Kidney epithelial cell (primary cell): ENCODE data around the gene SRMS. TPM values are rescaled to one million over a fixed set of nuclear protein-coding genes. Genes with fewer than 3 reads are reported as not detected.
A peak's percentile ranks its signal among the peaks of the same experiment; 100 is the strongest.

Source experiments
- DNase-seq: peaks from one replicate; pipeline ENCODE4 v3.0.0-alpha.2; 2010; ENCODE audit warnings: low read depth
- H3K27me3 ChIP-seq: 2 replicates; pipeline ENCODE4 v1.6.0; 2011; ENCODE audit warnings: low read length; ENCODE audit not compliant: control insufficient read depth, insufficient read depth
- H3K36me3 ChIP-seq: 2 replicates; pipeline ENCODE4 v1.5.1; 2011; ENCODE audit warnings: low read length; ENCODE audit not compliant: control insufficient read depth, insufficient read depth
- H3K4me3 ChIP-seq: 2 replicates; pipeline ENCODE4 v1.5.1; 2011; ENCODE audit warnings: low read depth, mild to moderate bottlenecking, control low read depth, low read length
- CTCF ChIP-seq: IDR thresholded peaks from 2 replicates; pipeline ENCODE4 v1.5.1; 2011; ENCODE audit warnings: mild to moderate bottlenecking, moderate library complexity, low read length, control low read depth, inconsistent platforms; ENCODE audit not compliant: insufficient read depth, poor library complexity, severe bottlenecking
- total RNA-seq: library from RNA; depleted of rRNA; stranded (reverse); fragments of >200 nt; gene quantifications from 2 replicates; pipeline ENCODE4 v1.2.3, GENCODE V29; 2015

SRMS gene
- total RNA-seq, 1 donor from 2014 or later = not detected

DNA sequence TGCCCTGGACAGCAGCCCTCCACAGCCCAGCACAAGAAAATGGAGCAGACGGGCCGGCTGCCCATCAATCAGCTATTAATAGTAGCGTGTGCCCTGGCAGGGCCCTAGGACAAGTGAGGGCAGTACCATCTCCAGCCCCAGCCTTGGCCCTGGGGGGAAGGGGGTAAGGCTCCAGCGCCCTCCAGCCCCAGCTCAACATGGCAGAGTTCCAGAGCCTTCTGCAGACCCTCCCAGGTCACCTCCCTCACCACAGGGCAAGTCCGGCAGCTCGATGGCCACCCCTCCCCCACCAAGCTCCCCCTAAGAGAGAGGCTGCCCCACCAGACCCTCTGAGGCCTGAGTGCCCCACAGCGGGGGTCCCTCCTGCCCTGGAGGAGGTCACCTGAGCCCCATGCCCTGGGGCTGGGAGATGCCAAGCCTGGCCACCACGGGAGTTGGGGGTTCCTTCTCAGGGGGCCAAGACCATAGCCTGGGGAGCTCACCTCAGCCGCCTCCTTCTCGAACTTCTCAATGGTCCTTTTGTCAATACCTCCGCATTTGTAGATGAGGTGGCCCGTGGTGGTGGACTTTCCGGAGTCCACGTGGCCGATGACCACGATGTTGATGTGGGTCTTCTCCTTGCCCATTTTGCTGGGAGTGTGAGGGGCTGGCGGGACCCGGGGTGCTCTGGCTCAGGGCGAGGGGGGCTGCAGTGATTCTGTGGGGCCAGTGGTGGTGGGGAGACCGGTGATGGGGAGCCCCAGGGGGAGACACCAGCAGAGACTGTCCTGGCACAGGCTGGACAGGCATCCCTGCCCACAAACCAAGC is 50.2 kb downstream of the SRMS start:
- H3K36me3 ChIP-seq = no peaks in the 10 kb centered on the region
- no peak for TF ChIP-seq CTCF
- no peak overlapping the region for H3K4me3 ChIP-seq
- H3K27me3 ChIP-seq = peaks cover 36% of the 10 kb centered on the region
- no peak for DNase-seq

GRCh38 chr20:63496596-63497120 is 50.9 kb downstream of the SRMS start:
- no peak for DNase-seq
- H3K4me3 ChIP-seq = no peak overlapping the region
- peaks cover 31% of the 10 kb centered on the region for H3K27me3 ChIP-seq
- no peak for TF ChIP-seq CTCF
- H3K36me3 ChIP-seq = no peaks in the 10 kb centered on the region

DNA sequence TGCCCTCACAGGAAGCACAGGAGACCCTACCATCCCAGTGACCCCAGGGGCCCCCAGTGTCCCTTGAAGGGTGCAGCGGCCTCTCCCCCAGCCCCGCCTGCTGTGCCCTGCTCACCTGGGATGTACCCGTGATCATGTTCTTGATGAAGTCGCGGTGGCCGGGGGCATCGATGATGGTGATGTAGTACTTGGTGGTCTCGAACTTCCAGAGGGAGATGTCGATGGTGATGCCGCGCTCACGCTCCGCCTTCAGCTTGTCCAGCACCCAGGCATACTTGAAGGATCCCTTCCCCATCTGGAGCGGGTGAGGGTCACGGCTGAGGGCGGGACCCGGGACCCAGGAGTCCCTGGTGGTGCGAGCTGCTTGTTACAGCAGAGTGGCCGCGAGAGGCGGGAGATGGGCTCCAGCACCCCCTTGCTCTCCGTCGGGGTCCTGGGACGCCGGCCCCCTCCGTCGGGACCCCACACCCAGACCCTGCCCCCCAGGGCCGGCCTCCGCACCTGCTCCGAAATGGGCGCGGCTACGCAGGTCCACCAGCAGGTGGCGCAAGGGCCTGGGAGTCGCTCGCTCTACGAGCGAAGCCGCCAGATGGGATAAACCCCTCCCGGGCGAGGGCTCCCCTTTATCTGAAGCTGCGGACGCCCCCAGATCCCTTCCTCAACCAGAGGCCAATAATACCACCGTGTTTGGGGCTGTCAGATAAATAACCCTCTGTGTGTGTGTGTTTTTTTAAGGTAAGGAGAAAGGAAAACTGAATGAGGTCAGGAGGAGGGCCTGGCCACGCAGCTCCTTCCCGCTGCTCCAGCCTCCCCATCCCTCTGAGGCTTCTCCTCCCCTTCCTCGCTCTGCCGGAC is 51.6 kb downstream of the SRMS start:
- Histone ChIP-seq H3K27me3 (peaks cover 30% of the 10 kb centered on the region), H3K4me3 (no peak overlapping the region), H3K36me3 (no peaks in the 10 kb centered on the region)
- peak; percentile 95 for TF ChIP-seq CTCF
- no peak for DNase-seq

DNA sequence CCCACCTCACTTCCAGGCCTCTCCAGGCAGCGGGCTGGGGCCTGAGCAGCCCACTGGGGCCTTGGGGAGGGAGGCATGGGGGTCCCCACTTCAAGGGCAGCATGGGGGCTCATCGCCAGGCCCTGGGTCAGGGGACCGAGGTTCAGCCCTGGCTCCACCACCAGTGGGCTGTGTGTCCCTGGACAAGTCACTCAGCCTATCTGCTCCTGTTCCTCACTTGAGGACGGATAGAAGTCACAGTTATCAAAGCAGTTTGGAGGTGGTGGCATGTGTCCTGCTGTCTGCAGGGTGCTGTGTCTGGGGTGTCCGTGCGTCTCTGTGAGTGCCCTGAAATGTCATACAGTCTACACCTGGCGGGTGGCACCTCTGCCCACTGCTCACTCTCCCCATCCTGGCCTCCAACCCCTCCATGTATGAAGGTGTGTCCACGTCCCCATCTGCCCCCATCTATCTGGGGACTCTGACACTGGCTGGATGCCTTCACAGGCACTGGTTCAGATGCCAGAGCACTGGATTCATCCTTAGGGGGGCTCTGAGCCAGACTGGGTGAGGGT is 52.3 kb downstream of the SRMS start:
- Histone ChIP-seq H3K4me3 (no peak overlapping the region), H3K27me3 (peaks cover 27% of the 10 kb centered on the region), H3K36me3 (no peaks in the 10 kb centered on the region)
- TF ChIP-seq CTCF = no peak
- DNase-seq = no peak

GRCh38 chr20:63494420-63495166 is 53.0 kb downstream of the SRMS start:
- Histone ChIP-seq H3K4me3 (no peak overlapping the region), H3K36me3 (no peaks in the 10 kb centered on the region), H3K27me3 (peaks cover 22% of the 10 kb centered on the region)
- no peak for TF ChIP-seq CTCF
- DNase-seq = no peak
